ENCODE data around the gene ZNF609. TPM values are rescaled to one million over a fixed set of nuclear protein-coding genes. Genes with fewer than 3 reads are reported as not detected.

Gene ZNF609
- polyA plus RNA-seq, 3 donors: 1.3 to 13.2 (median 1.7) TPM

- Histone ChIP-seq H3K9ac (ENCODE audit: insufficient read depth, low read length, poor library complexity, severe bottlenecking) (no peak overlapping the region), H3K79me2 (ENCODE audit: insufficient read depth, low read length) (peaks cover 70% of the 10 kb centered on the region), H3K27me3 (ENCODE audit: control insufficient read depth in 2 of 2, insufficient read depth in 2 of 2, low read length in 2 of 2) (no peaks in the 10 kb centered on the region), H3K4me3 (replicated peaks in 1 of 3; ENCODE audit: low read depth in 2 of 3, low read length in 3 of 3) (no peak overlapping the region), H2AFZ (ENCODE audit: insufficient read depth, low read depth, low read length, poor library complexity, severe bottlenecking) (no peak overlapping the region), H3K4me1 (ENCODE audit: control insufficient read depth in 1 of 2, insufficient read depth in 2 of 2, low read length in 2 of 2) (peaks cover 31 to 32% of the 10 kb centered on the region in 2 donors), H3K36me3 (replicated peaks in 1 of 2; ENCODE audit: control insufficient read depth in 1 of 2, insufficient read depth in 2 of 2, low read length in 2 of 2) (peaks cover 43 to 73% of the 10 kb centered on the region in 2 donors), H4K20me1 (ENCODE audit: insufficient read depth, low read length) (peaks cover 88% of the 10 kb centered on the region), H3K4me2 (replicated peaks; ENCODE audit: extremely low read depth, low read length, poor library complexity, severe bottlenecking) (no peak overlapping the region), H3K27ac (ENCODE audit: low read depth in 1 of 2, low read length in 2 of 2) (peak overlapping the region in 1 of 2 donors; percentile 43), H3K9me3 (replicated peaks in 1 of 2; ENCODE audit: control insufficient read depth in 1 of 2, insufficient read depth in 1 of 2, low read length in 2 of 2) (no peaks in the 10 kb centered on the region)
- Mint-ChIP-seq H3K27me3 (ENCODE audit: low read depth in 3 of 3) (no peaks in the 10 kb centered on the region), H3K27ac (peak overlapping the region in 2 of 7 donors; percentile 22 to 42), H3K4me3 (no peak overlapping the region), H3K4me1 (peaks cover 35% of the 10 kb centered on the region), H3K9me3 (no peaks in the 10 kb centered on the region), H3K36me3 (peaks cover 48 to 54% of the 10 kb centered on the region in 2 donors)
- DNase-seq: no peak
- WGBS (ENCODE audit: insufficient coverage): 100% methylated on average over 1 of the region's 3 CpGs
- intact Hi-C loops (cut with micrococcal nuclease): no loop called here
- TF ChIP-seq, protein P1, sequence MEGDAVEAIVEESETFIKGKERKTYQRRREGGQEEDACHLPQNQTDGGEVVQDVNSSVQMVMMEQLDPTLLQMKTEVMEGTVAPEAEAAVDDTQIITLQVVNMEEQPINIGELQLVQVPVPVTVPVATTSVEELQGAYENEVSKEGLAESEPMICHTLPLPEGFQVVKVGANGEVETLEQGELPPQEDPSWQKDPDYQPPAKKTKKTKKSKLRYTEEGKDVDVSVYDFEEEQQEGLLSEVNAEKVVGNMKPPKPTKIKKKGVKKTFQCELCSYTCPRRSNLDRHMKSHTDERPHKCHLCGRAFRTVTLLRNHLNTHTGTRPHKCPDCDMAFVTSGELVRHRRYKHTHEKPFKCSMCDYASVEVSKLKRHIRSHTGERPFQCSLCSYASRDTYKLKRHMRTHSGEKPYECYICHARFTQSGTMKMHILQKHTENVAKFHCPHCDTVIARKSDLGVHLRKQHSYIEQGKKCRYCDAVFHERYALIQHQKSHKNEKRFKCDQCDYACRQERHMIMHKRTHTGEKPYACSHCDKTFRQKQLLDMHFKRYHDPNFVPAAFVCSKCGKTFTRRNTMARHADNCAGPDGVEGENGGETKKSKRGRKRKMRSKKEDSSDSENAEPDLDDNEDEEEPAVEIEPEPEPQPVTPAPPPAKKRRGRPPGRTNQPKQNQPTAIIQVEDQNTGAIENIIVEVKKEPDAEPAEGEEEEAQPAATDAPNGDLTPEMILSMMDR (IDR thresholded peaks at IDR 0.05): no peak
Observed at GRCh38 chr15:64500695-64501395, 40.5 kb downstream of the ZNF609 start.

DNA sequence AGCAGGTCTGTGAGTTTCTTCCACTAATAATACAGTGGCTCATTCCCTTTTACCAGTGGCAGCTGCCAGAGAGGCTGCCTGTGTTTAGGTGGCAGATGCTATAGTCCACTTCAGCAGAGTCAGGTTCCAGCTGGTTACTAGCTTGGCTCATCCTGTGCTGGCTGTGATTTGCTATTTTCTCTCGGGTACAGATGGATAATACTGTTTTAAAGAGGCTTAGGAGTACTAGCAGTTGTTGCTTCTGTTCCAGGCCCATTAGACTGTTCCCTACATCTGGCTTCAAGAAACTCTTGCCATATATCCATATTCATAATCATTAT, 41.0 kb downstream of the ZNF609 start:
- peaks cover 35% of the 10 kb centered on the region for H3K4me1 Mint-ChIP-seq
- intact Hi-C loops (cut with micrococcal nuclease): no loop called here

More for the DNA sequence above, 41.0 kb downstream of the ZNF609 start:
- Histone ChIP-seq H3K4me2 (replicated peaks; ENCODE audit: extremely low read depth, low read length, poor library complexity, severe bottlenecking) (no peak overlapping the region), H3K9ac (ENCODE audit: insufficient read depth, low read length, poor library complexity, severe bottlenecking) (no peak overlapping the region), H3K27me3 (ENCODE audit: control insufficient read depth in 2 of 2, insufficient read depth in 2 of 2, low read length in 2 of 2) (no peaks in the 10 kb centered on the region), H4K20me1 (ENCODE audit: insufficient read depth, low read length) (peaks cover 83% of the 10 kb centered on the region), H2AFZ (ENCODE audit: insufficient read depth, low read depth, low read length, poor library complexity, severe bottlenecking) (no peak overlapping the region), H3K27ac (ENCODE audit: low read depth in 1 of 2, low read length in 2 of 2) (peak overlapping the region in 1 of 2 donors; percentile 43), H3K79me2 (ENCODE audit: insufficient read depth, low read length) (peaks cover 69% of the 10 kb centered on the region), H3K4me1 (ENCODE audit: control insufficient read depth in 1 of 2, insufficient read depth in 2 of 2, low read length in 2 of 2) (peaks cover 31 to 32% of the 10 kb centered on the region in 2 donors), H3K9me3 (replicated peaks in 1 of 2; ENCODE audit: control insufficient read depth in 1 of 2, insufficient read depth in 1 of 2, low read length in 2 of 2) (no peaks in the 10 kb centered on the region), H3K36me3 (replicated peaks in 1 of 2; ENCODE audit: control insufficient read depth in 1 of 2, insufficient read depth in 2 of 2, low read length in 2 of 2) (peaks cover 39 to 68% of the 10 kb centered on the region in 2 donors), H3K4me3 (replicated peaks in 1 of 3; ENCODE audit: low read depth in 2 of 3, low read length in 3 of 3) (no peak overlapping the region)
- Mint-ChIP-seq H3K27ac (peak overlapping the region in 3 of 7 donors; percentile 22 to 62 (median 42)), H3K27me3 (ENCODE audit: low read depth in 3 of 3) (no peaks in the 10 kb centered on the region), H3K4me3 (no peak overlapping the region), H3K9me3 (no peaks in the 10 kb centered on the region), H3K36me3 (peaks cover 48 to 54% of the 10 kb centered on the region in 2 donors)
- TF ChIP-seq, protein P1 (IDR thresholded peaks at IDR 0.05): no peak
- WGBS (ENCODE audit: insufficient coverage): no CpG with 5 or more reads among the region's 1 CpG
- no peak for DNase-seq

Data from CD14-positive monocyte (primary cell).